Breast epithelium (tissue), 4 donors: ENCODE data around the gene INPP5F. TPM values are rescaled to one million over a fixed set of nuclear protein-coding genes. Genes with fewer than 3 reads are reported as not detected.
A peak's percentile ranks its signal among the peaks of the same experiment; 100 is the strongest.
"Not testable (repeated sequence)": the region's sequence is repeated elsewhere in the genome, so short reads cannot be mapped to it uniquely, and the experiment has no call there.

Experiments
- DNase-seq, 2 donors: peaks; one replicate each; pipeline ENCODE4 v3.0.0-alpha.2; 2019; ENCODE audit warnings: low spot score in 2 of 2
- H3K27ac ChIP-seq, 2 donors: fragments of 200-600 bp; sonication (generic) in 1 of 2; one replicate each; pipeline ENCODE4 v1.5.1; 2016 to 2019; ENCODE audit warnings: mild to moderate bottlenecking in 1 of 2
- H3K27me3 ChIP-seq, 2 donors: fragments of 200-600 bp; sonication (generic) in 1 of 2; one replicate each; pipeline versions ENCODE4 v1.5.1 to v1.6.0; 2017 to 2019; ENCODE audit warnings: control low read depth in 1 of 2, mild to moderate bottlenecking in 1 of 2
- H3K36me3 ChIP-seq: fragments of 200-600 bp; one replicate; pipeline ENCODE4 v1.5.1; 2019
- H3K4me1 ChIP-seq, 2 donors: fragments of 200-600 bp; sonication (generic); one replicate each; pipeline ENCODE4 v1.5.1; 2016 to 2019; ENCODE audit warnings: control low read depth in 1 of 2
- H3K4me3 ChIP-seq, 3 donors: fragments of 200-600 bp; sonication (generic); 1 replicate in 2 of 3; 2 replicates in 1 of 3; pipeline ENCODE4 v1.5.1; 2016 to 2019; ENCODE audit warnings: mild to moderate bottlenecking in 3 of 3, moderate library complexity in 2 of 3
- H3K9me3 ChIP-seq, 2 donors: fragments of 200-600 bp; sonication (generic) in 1 of 2; one replicate each; pipeline ENCODE4 v1.5.1; 2016 to 2019; ENCODE audit warnings: control low read depth in 1 of 2
- CTCF ChIP-seq, 3 donors: fragments of 450-650 bp; IDR thresholded peaks; one replicate each; pipeline ENCODE4 v1.5.1; 2016 to 2017; ENCODE audit warnings: antibody characterized with exemption in 3 of 3, mild to moderate bottlenecking in 3 of 3, moderate library complexity in 3 of 3
- POLR2A ChIP-seq: fragments of 450-650 bp; IDR thresholded peaks from one replicate; pipeline ENCODE4 v1.6.1; 2016; ENCODE audit warnings: antibody characterized with exemption, mild to moderate bottlenecking, moderate library complexity
- POLR2AphosphoS5 ChIP-seq, 3 donors: sonication (generic); formaldehyde crosslinking; IDR thresholded peaks; one replicate each; pipeline ENCODE4 v1.6.1; 2017; ENCODE audit warnings: antibody characterized with exemption in 3 of 3
- intact Hi-C: fragments of 100-400 bp; cut with DNase I; formaldehyde crosslinking; loops from one replicate; pipeline ENCODE4 v1.15.1; 2023; ENCODE audit warnings: low total_unique reads
- total RNA-seq, 3 donors: library from RNA; depleted of rRNA; stranded (reverse); fragments of >200 nt; gene quantifications; one replicate each; pipeline ENCODE4 v1.1.0, GENCODE V29; 2016

Gene INPP5F
- total RNA-seq, 3 donors from 2014 or later = 13.1 to 15.1 (median 14.6) TPM

DNA sequence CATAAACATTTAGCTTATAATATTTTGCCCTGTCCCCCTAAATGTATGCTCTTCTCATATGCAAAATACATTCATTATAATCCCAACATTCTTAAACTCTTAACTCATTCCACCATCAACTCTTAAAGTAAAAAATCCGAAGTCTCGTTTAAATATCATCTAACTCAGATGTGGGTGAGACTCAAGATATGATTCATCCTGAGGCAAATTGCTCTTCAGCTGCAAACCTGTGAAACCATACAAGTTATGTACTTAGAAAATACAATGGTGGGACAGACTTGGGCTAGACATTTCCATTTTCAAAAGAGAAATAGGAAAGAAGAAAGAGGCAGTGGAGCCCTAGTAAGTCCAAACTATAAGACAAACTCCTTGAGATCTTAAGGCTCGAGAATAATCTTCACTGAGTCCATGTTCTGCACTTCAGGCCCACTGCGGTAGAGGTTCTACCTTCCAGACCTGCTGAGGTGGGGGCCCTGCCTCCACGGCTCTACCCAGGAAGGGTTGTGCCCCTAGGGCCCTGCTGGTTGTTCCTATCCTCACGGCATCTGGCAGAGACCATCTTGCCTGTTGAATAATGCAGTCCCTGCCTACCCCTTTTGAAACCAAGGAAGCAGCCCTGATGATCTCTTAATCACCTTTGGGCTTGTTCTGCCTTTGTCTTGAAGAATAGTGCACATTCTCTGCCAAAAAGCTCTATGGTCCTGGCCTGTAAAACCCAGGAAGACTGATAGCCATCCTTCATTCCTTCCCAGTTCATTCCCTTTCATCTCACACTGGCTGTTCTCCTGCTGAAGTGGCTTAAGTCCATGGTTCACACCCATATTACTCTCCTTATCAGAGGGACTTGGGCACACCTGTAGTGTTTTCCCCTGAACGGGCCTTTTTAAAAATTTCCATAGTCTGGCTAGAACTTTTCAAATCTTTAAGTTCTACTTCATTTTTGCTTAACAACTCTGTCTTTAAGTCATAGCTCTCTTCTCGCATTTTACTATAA lies 37.3 kb downstream of the INPP5F start:
- H3K4me1 ChIP-seq = no peaks in the 10 kb centered on the region
- intact Hi-C loops = no loop called here
- TF ChIP-seq POLR2A (no peak), CTCF (IDR thresholded peaks at IDR 0.05) (no peak), POLR2AphosphoS5 (IDR thresholded peaks at IDR 0.05) (no peak)
- H3K9me3 ChIP-seq = no peaks in the 10 kb centered on the region
- no peak for DNase-seq
- H3K36me3 ChIP-seq = no peaks in the 10 kb centered on the region
- no peak overlapping the region for H3K27ac ChIP-seq
- H3K4me3 ChIP-seq = no peak overlapping the region
- H3K27me3 ChIP-seq = no peaks in the 10 kb centered on the region

DNA sequence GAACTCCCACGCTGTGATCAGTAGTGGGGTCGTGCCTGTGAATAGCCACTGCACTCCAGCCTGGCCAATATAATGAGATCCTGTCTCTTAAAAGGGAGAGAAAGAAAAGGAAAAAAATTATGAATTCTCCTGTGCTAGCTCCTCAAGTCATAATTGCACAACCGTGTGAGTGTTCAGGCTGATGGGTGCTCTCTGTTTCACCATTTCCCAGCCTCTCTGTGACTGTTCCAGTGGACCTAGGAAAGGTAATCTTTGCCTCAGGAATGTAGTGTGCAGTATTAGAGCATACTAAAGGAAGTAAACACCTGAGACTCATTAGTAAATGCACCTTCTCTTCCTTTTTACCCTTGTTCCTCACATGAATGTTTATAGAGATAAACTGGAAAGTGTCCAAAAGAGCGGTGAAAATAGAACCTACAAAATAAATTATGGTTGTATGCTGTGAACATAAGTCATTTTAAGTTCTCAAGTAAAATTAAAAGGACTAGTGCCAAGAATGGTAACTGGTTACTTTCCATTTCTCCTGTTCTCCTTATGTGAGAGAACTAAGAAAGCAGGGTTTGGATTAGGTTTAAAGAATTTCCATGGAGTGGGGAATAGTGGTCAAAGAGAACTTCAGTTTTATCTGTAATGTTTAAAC lies 42.7 kb downstream of the INPP5F start:
- TF ChIP-seq POLR2A (no peak), POLR2AphosphoS5 (IDR thresholded peaks at IDR 0.05) (no peak), CTCF (IDR thresholded peaks at IDR 0.05) (no peak)
- no peak for DNase-seq
- Histone ChIP-seq H3K27me3 (no peaks in the 10 kb centered on the region), H3K4me3 (no peak overlapping the region), H3K36me3 (no peaks in the 10 kb centered on the region), H3K27ac (peak overlapping the region; percentile 3 to 4), H3K9me3 (no peaks in the 10 kb centered on the region), H3K4me1 (no peaks in the 10 kb centered on the region)
- intact Hi-C loops = no loop called here

GRCh38 chr10:119769886-119770285 lies 44.0 kb downstream of the INPP5F start:
- Histone ChIP-seq H3K9me3 (no peaks in the 10 kb centered on the region), H3K27me3 (no peaks in the 10 kb centered on the region), H3K4me1 (no peaks in the 10 kb centered on the region), H3K27ac (no peak overlapping the region), H3K4me3 (no peak overlapping the region), H3K36me3 (no peaks in the 10 kb centered on the region)
- intact Hi-C loops = no loop called here
- no peak for DNase-seq
- TF ChIP-seq POLR2A = no peak
- TF ChIP-seq CTCF (IDR thresholded peaks at IDR 0.05) = no peak
- TF ChIP-seq POLR2AphosphoS5 (IDR thresholded peaks at IDR 0.05) = no peak

- no peak for DNase-seq
- H3K9me3 ChIP-seq = no peaks in the 10 kb centered on the region
- H3K4me3 ChIP-seq = no peak overlapping the region
- intact Hi-C loops = no loop called here
- no peak overlapping the region for H3K27ac ChIP-seq
- H3K36me3 ChIP-seq = no peaks in the 10 kb centered on the region
- no peaks in the 10 kb centered on the region for H3K4me1 ChIP-seq
- TF ChIP-seq POLR2A (no peak), CTCF (IDR thresholded peaks at IDR 0.05) (no peak), POLR2AphosphoS5 (IDR thresholded peaks at IDR 0.05) (no peak)
- no peaks in the 10 kb centered on the region for H3K27me3 ChIP-seq
These were observed 45.1 kb downstream of the INPP5F start for GRCh38 chr10:119770928-119771327.

DNA sequence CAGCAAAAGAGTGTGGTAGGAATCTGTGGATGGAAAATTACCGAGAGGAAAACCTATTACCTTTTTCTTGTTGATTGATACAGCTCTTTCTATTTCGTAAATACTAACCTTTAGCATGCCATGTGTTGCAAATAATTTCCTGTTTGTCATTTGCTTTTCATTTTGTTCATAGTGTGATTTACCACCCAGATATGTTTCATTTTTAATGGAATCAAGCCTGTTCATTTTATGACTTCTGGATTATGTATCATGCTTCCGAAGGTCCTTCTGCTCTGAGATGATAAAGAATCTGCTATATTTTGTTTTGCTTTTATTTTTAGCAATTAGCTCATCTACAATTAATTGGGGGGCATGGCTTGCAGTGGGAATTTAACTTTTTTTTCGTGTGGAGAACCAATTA lies 46.5 kb downstream of the INPP5F start:
- no peak for DNase-seq
- Histone ChIP-seq H3K36me3 (no peaks in the 10 kb centered on the region), H3K27ac (no peak overlapping the region), H3K9me3 (no peaks in the 10 kb centered on the region), H3K4me3 (no peak overlapping the region), H3K27me3 (no peaks in the 10 kb centered on the region), H3K4me1 (no peaks in the 10 kb centered on the region)
- TF ChIP-seq CTCF (IDR thresholded peaks at IDR 0.05) (no peak), POLR2AphosphoS5 (IDR thresholded peaks at IDR 0.05) (no peak), POLR2A (no peak)
- intact Hi-C loops = no loop called here

GRCh38 chr10:119773041-119773440 lies 47.2 kb downstream of the INPP5F start:
- H3K9me3 ChIP-seq, H3K4me1 ChIP-seq, H3K27me3 ChIP-seq, H3K27ac ChIP-seq, H3K4me3 ChIP-seq, DNase-seq, H3K36me3 ChIP-seq, intact Hi-C loops: not testable (repeated sequence)
